GM12872 (cell line): Measurements from ENCODE around the gene LIMD2.

ENCODE experiments used
- CTCF ChIP-seq: IDR thresholded peaks from 3 replicates; pipeline ENCODE4 v1.5.1; 2011; ENCODE audit warnings: low read depth, mild to moderate bottlenecking, low read length, moderate library complexity; ENCODE audit not compliant: insufficient read depth

The LIMD2 gene

GRCh38 chr17:63716426-63716825 lies 16.5 kb upstream of the LIMD2 start:
- TF ChIP-seq CTCF, result no peak

GRCh38 chr17:63714550-63715277 lies 14.8 kb upstream of the LIMD2 start:
- no peak for TF ChIP-seq CTCF

- TF ChIP-seq CTCF, result no peak
These were observed 9.2 kb upstream of the LIMD2 start for GRCh38 chr17:63709110-63709509.

GRCh38 chr17:63707151-63707550 lies 7.2 kb upstream of the LIMD2 start:
- no peak for TF ChIP-seq CTCF

GRCh38 chr17:63706336-63707082 lies 6.6 kb upstream of the LIMD2 start:
- TF ChIP-seq CTCF, result no peak

GRCh38 chr17:63705657-63706056 lies 5.7 kb upstream of the LIMD2 start:
- TF ChIP-seq CTCF, result no peak

- TF ChIP-seq CTCF, result no peak
These were observed 4.9 kb upstream of the LIMD2 start for GRCh38 chr17:63704836-63705235.
